ENCODE measurements around the gene UTF1. TPM values are rescaled to one million over a fixed set of nuclear protein-coding genes. Genes with fewer than 3 reads are reported as not detected.

Gene UTF1
- total and polyA plus RNA-seq, 2 donors from 2014 or later: not detected

DNA sequence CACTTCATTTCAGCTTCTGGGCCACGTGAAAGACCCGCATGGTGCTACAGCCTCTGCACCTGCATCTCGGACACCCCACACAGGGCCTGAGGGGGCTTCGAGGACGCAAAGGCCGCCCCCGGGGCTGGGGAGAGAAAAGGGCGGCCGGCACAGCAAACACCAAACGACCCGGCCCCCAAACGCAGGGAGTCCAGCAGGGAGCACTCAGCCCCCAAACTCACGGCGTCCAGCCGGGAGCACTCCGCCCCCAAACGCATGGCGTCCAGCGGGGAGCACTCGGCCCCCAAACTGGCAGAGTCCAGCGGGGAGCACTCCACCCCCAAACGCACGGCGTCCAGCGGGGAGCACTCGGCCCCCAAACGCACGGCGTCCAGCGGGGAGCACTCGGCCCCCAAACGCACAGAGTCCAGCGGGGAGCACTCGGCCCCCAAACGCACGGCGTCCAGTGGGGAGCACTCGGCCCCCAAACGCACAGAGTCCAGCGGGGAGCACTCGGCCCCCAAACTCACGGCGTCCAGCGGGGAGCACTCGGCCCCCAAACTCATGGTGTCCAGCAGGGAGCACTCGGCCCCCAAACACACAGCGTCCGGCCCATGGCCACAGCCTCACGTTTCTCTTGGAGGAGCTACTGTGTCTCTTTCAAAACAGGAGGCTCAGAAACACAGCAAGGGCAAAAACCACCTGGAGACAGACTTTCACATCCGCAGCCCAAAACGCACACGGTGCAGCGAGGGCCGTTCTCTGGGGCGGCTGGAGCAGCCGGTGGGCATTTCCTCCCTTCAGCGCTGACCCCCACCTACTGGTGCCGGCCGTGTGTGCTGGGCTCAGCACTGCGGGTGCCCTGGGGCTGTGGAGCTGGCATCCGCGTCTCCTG, 27.0 kb upstream of the UTF1 start:
- no peaks in the 10 kb centered on the region for H3K27me3 ChIP-seq (ENCODE audit: control insufficient read depth, insufficient read depth, low read length)
- no peaks in the 10 kb centered on the region for H3K4me1 ChIP-seq (ENCODE audit: control insufficient read depth in 2 of 3, insufficient read depth in 2 of 3, low read depth in 1 of 3, low read length in 3 of 3)
- no peak overlapping the region for H3K4me3 ChIP-seq (ENCODE audit: low read length in 3 of 3)
- H3K36me3 ChIP-seq (ENCODE audit: control insufficient read depth in 2 of 3, insufficient read depth in 3 of 3, low read length in 3 of 3): no peaks in the 10 kb centered on the region
- H3K9me3 ChIP-seq (ENCODE audit: control insufficient read depth in 2 of 3, insufficient read depth in 1 of 3, low read length in 3 of 3): no peaks in the 10 kb centered on the region
- no peak overlapping the region for H3K9ac ChIP-seq (ENCODE audit: low read length in 3 of 3)
- peak in 1 of 5 donors; percentile 59 for DNase-seq
- FAIRE-seq: no peak
- H3K27ac ChIP-seq (ENCODE audit: low read depth in 2 of 2, low read length in 2 of 2): no peak overlapping the region
- intact Hi-C loops (cut with DNase I): no loop called here
- TF ChIP-seq, protein P1, sequence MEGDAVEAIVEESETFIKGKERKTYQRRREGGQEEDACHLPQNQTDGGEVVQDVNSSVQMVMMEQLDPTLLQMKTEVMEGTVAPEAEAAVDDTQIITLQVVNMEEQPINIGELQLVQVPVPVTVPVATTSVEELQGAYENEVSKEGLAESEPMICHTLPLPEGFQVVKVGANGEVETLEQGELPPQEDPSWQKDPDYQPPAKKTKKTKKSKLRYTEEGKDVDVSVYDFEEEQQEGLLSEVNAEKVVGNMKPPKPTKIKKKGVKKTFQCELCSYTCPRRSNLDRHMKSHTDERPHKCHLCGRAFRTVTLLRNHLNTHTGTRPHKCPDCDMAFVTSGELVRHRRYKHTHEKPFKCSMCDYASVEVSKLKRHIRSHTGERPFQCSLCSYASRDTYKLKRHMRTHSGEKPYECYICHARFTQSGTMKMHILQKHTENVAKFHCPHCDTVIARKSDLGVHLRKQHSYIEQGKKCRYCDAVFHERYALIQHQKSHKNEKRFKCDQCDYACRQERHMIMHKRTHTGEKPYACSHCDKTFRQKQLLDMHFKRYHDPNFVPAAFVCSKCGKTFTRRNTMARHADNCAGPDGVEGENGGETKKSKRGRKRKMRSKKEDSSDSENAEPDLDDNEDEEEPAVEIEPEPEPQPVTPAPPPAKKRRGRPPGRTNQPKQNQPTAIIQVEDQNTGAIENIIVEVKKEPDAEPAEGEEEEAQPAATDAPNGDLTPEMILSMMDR (IDR thresholded peaks at IDR 0.05; ENCODE audit: borderline replicate concordance, extremely low read depth, insufficient read depth): no peak

- Histone ChIP-seq H3K9me3 (ENCODE audit: control insufficient read depth in 2 of 3, insufficient read depth in 1 of 3, low read length in 3 of 3) (no peaks in the 10 kb centered on the region), H3K36me3 (ENCODE audit: control insufficient read depth in 2 of 3, insufficient read depth in 3 of 3, low read length in 3 of 3) (no peaks in the 10 kb centered on the region), H3K4me3 (ENCODE audit: low read length in 3 of 3) (no peak overlapping the region), H3K27me3 (ENCODE audit: control insufficient read depth, insufficient read depth, low read length) (no peaks in the 10 kb centered on the region), H3K4me1 (ENCODE audit: control insufficient read depth in 2 of 3, insufficient read depth in 2 of 3, low read depth in 1 of 3, low read length in 3 of 3) (no peaks in the 10 kb centered on the region), H3K27ac (ENCODE audit: low read depth in 2 of 2, low read length in 2 of 2) (no peak overlapping the region), H3K9ac (ENCODE audit: low read length in 3 of 3) (no peak overlapping the region)
- DNase-seq (peak in 1 of 5 donors; percentile 65), FAIRE-seq (no peak)
- intact Hi-C loops (cut with DNase I): no loop called here
- TF ChIP-seq, protein P1 (IDR thresholded peaks at IDR 0.05; ENCODE audit: borderline replicate concordance, extremely low read depth, insufficient read depth): no peak
Measured at GRCh38 chr10:133203652-133204195, 26.3 kb upstream of the UTF1 start.

DNA sequence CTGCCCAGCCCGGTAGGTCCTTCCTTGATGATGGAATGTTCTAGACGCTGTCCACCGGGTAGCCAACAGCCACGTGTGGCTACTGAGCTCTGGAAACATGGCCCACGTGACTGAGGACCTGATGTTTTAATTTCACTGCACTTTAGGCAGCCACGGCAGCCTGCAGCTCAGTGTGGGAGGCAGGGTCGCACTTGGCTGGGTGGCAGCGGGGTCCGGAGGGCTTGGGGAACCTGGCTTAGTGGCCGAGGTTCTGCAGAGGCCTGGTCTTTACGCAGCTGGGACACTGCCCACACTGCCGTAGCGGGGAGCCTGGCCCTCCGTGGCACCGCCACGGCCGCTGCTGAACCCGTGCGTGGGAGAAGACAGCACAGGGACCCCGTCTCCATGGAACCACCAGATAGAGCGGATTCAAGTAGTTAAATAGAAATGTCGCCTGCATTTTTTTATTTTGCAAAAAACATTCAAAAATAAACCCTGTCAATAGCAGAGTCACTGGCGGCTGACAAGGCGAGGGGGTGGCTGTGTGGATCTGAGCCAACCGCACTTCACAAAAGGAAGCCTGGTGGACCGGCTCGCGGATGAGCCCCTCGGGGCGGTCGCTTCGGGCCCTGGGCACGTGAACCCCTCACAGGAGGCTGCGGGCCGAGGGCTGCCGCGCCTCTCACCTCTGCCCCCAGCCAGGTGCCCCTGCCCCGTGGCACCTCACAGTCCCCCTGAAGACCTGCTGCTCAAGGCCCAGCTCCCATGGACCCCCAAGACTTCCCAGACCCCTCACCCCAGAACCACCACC, 25.6 kb upstream of the UTF1 start:
- DNase-seq: peak in 1 of 5 donors; percentile 62
- no peaks in the 10 kb centered on the region for H3K9me3 ChIP-seq (ENCODE audit: control insufficient read depth in 2 of 3, insufficient read depth in 1 of 3, low read length in 3 of 3)
- no peak for FAIRE-seq
- no peak overlapping the region for H3K4me3 ChIP-seq (ENCODE audit: low read length in 3 of 3)
- H3K9ac ChIP-seq (ENCODE audit: low read length in 3 of 3): no peak overlapping the region
- no peaks in the 10 kb centered on the region for H3K36me3 ChIP-seq (ENCODE audit: control insufficient read depth in 2 of 3, insufficient read depth in 3 of 3, low read length in 3 of 3)
- H3K4me1 ChIP-seq (ENCODE audit: control insufficient read depth in 2 of 3, insufficient read depth in 2 of 3, low read depth in 1 of 3, low read length in 3 of 3): no peaks in the 10 kb centered on the region
- intact Hi-C loops (cut with DNase I): no loop called here
- no peak overlapping the region for H3K27ac ChIP-seq (ENCODE audit: low read depth in 2 of 2, low read length in 2 of 2)
- no peaks in the 10 kb centered on the region for H3K27me3 ChIP-seq (ENCODE audit: control insufficient read depth, insufficient read depth, low read length)
- TF ChIP-seq, protein P1 (IDR thresholded peaks at IDR 0.05; ENCODE audit: borderline replicate concordance, extremely low read depth, insufficient read depth): no peak

Measured in kidney (tissue), 14 donors.